Measurements from ENCODE around the gene SCIN.

SCIN gene

GRCh38 chr7:12565873-12566272 is 4.6 kb upstream of the SCIN start:
- H3K27ac ChIP-seq (ENCODE audit: low read depth in 2 of 2, low read length in 2 of 2), result no peak overlapping the region
- H3K9ac ChIP-seq (ENCODE audit: low read depth in 1 of 2, low read length in 2 of 2), result no peak overlapping the region
- H3K36me3 ChIP-seq (ENCODE audit: control insufficient read depth in 2 of 2, insufficient read depth in 2 of 2, low read length in 2 of 2), result no peaks in the 10 kb centered on the region
- H3K27me3 ChIP-seq (ENCODE audit: control insufficient read depth in 2 of 2, insufficient read depth in 2 of 2, low read length in 2 of 2), result peaks cover 0 to 7% of the 10 kb centered on the region in 2 donors
- H3K4me1 ChIP-seq (ENCODE audit: control insufficient read depth in 2 of 2, insufficient read depth in 2 of 2, low read length in 2 of 2), result peaks cover 9 to 11% of the 10 kb centered on the region in 2 donors
- H3K4me3 ChIP-seq (ENCODE audit: low read length in 2 of 2), result no peak overlapping the region
- no peaks in the 10 kb centered on the region for H3K9me3 ChIP-seq (ENCODE audit: control insufficient read depth in 2 of 2, low read length in 2 of 2)

GRCh38 chr7:12567015-12567414 is 3.5 kb upstream of the SCIN start:
- Histone ChIP-seq H3K4me1 (ENCODE audit: control insufficient read depth in 2 of 2, insufficient read depth in 2 of 2, low read length in 2 of 2) (peaks cover 11% of the 10 kb centered on the region in 2 donors), H3K27me3 (ENCODE audit: control insufficient read depth in 2 of 2, insufficient read depth in 2 of 2, low read length in 2 of 2) (peaks cover 0 to 7% of the 10 kb centered on the region in 2 donors), H3K36me3 (ENCODE audit: control insufficient read depth in 2 of 2, insufficient read depth in 2 of 2, low read length in 2 of 2) (no peaks in the 10 kb centered on the region), H3K4me3 (ENCODE audit: low read length in 2 of 2) (no peak overlapping the region), H3K27ac (ENCODE audit: low read depth in 2 of 2, low read length in 2 of 2) (no peak overlapping the region), H3K9me3 (ENCODE audit: control insufficient read depth in 2 of 2, low read length in 2 of 2) (no peaks in the 10 kb centered on the region), H3K9ac (ENCODE audit: low read depth in 1 of 2, low read length in 2 of 2) (no peak overlapping the region)

- H3K9ac ChIP-seq (ENCODE audit: low read depth in 1 of 2, low read length in 2 of 2), result no peak overlapping the region
- H3K27ac ChIP-seq (ENCODE audit: low read depth in 2 of 2, low read length in 2 of 2), result peak overlapping the region in 1 of 2 donors; percentile 78
- H3K4me1 ChIP-seq (ENCODE audit: control insufficient read depth in 2 of 2, insufficient read depth in 2 of 2, low read length in 2 of 2), result peaks cover 11 to 18% of the 10 kb centered on the region in 2 donors
- H3K27me3 ChIP-seq (ENCODE audit: control insufficient read depth in 2 of 2, insufficient read depth in 2 of 2, low read length in 2 of 2), result peaks cover 0 to 7% of the 10 kb centered on the region in 2 donors
- H3K9me3 ChIP-seq (ENCODE audit: control insufficient read depth in 2 of 2, low read length in 2 of 2), result no peaks in the 10 kb centered on the region
- H3K4me3 ChIP-seq (ENCODE audit: low read length in 2 of 2), result peak overlapping the region; percentile 70 to 78
- H3K36me3 ChIP-seq (ENCODE audit: control insufficient read depth in 2 of 2, insufficient read depth in 2 of 2, low read length in 2 of 2), result no peaks in the 10 kb centered on the region
These were observed 847 bp upstream of the SCIN start for GRCh38 chr7:12569673-12570072.

DNA sequence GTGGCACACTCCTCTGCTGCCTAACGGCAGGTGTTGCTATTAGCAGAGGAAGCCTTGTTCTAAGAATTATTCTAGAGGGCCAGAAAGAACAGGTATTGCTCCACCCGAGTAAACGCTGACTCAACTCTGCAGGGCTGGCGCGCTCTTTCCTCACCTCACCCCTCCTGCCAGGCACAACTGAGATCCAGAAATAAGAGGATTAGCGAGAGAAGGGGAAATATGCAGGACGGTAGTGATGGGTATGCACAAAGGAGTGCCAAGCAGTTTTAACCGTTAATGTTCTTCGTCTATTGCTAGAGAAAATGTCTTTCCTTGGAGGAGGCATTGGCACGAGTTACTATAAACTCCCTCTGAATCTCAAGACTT is 369 bp upstream of the SCIN start:
- Histone ChIP-seq H3K27ac (ENCODE audit: low read depth in 2 of 2, low read length in 2 of 2) (peak overlapping the region; percentile 78 to 85), H3K9ac (ENCODE audit: low read depth in 1 of 2, low read length in 2 of 2) (peak overlapping the region in 1 of 2 donors; percentile 66), H3K9me3 (ENCODE audit: control insufficient read depth in 2 of 2, low read length in 2 of 2) (no peaks in the 10 kb centered on the region), H3K4me1 (ENCODE audit: control insufficient read depth in 2 of 2, insufficient read depth in 2 of 2, low read length in 2 of 2) (peaks cover 11 to 18% of the 10 kb centered on the region in 2 donors), H3K4me3 (ENCODE audit: low read length in 2 of 2) (peak overlapping the region; percentile 70 to 78), H3K27me3 (ENCODE audit: control insufficient read depth in 2 of 2, insufficient read depth in 2 of 2, low read length in 2 of 2) (peaks cover 0 to 7% of the 10 kb centered on the region in 2 donors), H3K36me3 (ENCODE audit: control insufficient read depth in 2 of 2, insufficient read depth in 2 of 2, low read length in 2 of 2) (no peaks in the 10 kb centered on the region)

GRCh38 chr7:12571691-12572090 is 1.2 kb downstream of the SCIN start:
- Histone ChIP-seq H3K4me3 (ENCODE audit: low read length in 2 of 2) (peak overlapping the region; percentile 70 to 78), H3K27me3 (ENCODE audit: control insufficient read depth in 2 of 2, insufficient read depth in 2 of 2, low read length in 2 of 2) (peaks cover 0 to 7% of the 10 kb centered on the region in 2 donors), H3K27ac (ENCODE audit: low read depth in 2 of 2, low read length in 2 of 2) (peak overlapping the region in 1 of 2 donors; percentile 61), H3K9ac (ENCODE audit: low read depth in 1 of 2, low read length in 2 of 2) (peak overlapping the region in 1 of 2 donors; percentile 66), H3K36me3 (ENCODE audit: control insufficient read depth in 2 of 2, insufficient read depth in 2 of 2, low read length in 2 of 2) (no peaks in the 10 kb centered on the region), H3K4me1 (ENCODE audit: control insufficient read depth in 2 of 2, insufficient read depth in 2 of 2, low read length in 2 of 2) (peaks cover 11 to 18% of the 10 kb centered on the region in 2 donors), H3K9me3 (ENCODE audit: control insufficient read depth in 2 of 2, low read length in 2 of 2) (no peaks in the 10 kb centered on the region)

- Histone ChIP-seq H3K27ac (ENCODE audit: low read depth in 2 of 2, low read length in 2 of 2) (peak overlapping the region; percentile 7 to 20), H3K9me3 (ENCODE audit: control insufficient read depth in 2 of 2, low read length in 2 of 2) (no peaks in the 10 kb centered on the region), H3K4me1 (ENCODE audit: control insufficient read depth in 2 of 2, insufficient read depth in 2 of 2, low read length in 2 of 2) (peaks cover 11 to 18% of the 10 kb centered on the region in 2 donors), H3K9ac (ENCODE audit: low read depth in 1 of 2, low read length in 2 of 2) (no peak overlapping the region), H3K36me3 (ENCODE audit: control insufficient read depth in 2 of 2, insufficient read depth in 2 of 2, low read length in 2 of 2) (no peaks in the 10 kb centered on the region), H3K27me3 (ENCODE audit: control insufficient read depth in 2 of 2, insufficient read depth in 2 of 2, low read length in 2 of 2) (peaks cover 0 to 7% of the 10 kb centered on the region in 2 donors), H3K4me3 (ENCODE audit: low read length in 2 of 2) (peak overlapping the region in 1 of 2 donors; percentile 17)
These were observed 2.5 kb downstream of the SCIN start for GRCh38 chr7:12572941-12573575.

GRCh38 chr7:12573885-12574284 is 3.4 kb downstream of the SCIN start:
- H3K27me3 ChIP-seq (ENCODE audit: control insufficient read depth in 2 of 2, insufficient read depth in 2 of 2, low read length in 2 of 2), result peaks cover 0 to 4% of the 10 kb centered on the region in 2 donors
- H3K4me3 ChIP-seq (ENCODE audit: low read length in 2 of 2), result no peak overlapping the region
- peaks cover 11 to 18% of the 10 kb centered on the region in 2 donors for H3K4me1 ChIP-seq (ENCODE audit: control insufficient read depth in 2 of 2, insufficient read depth in 2 of 2, low read length in 2 of 2)
- H3K27ac ChIP-seq (ENCODE audit: low read depth in 2 of 2, low read length in 2 of 2), result no peak overlapping the region
- no peaks in the 10 kb centered on the region for H3K36me3 ChIP-seq (ENCODE audit: control insufficient read depth in 2 of 2, insufficient read depth in 2 of 2, low read length in 2 of 2)
- H3K9ac ChIP-seq (ENCODE audit: low read depth in 1 of 2, low read length in 2 of 2), result no peak overlapping the region
- H3K9me3 ChIP-seq (ENCODE audit: control insufficient read depth in 2 of 2, low read length in 2 of 2), result no peaks in the 10 kb centered on the region

GRCh38 chr7:12578930-12579640 is 8.6 kb downstream of the SCIN start:
- Histone ChIP-seq H3K27me3 (ENCODE audit: control insufficient read depth in 2 of 2, insufficient read depth in 2 of 2, low read length in 2 of 2) (no peaks in the 10 kb centered on the region), H3K4me1 (ENCODE audit: control insufficient read depth in 2 of 2, insufficient read depth in 2 of 2, low read length in 2 of 2) (peaks cover 0 to 14% of the 10 kb centered on the region in 2 donors), H3K4me3 (ENCODE audit: low read length in 2 of 2) (no peak overlapping the region), H3K36me3 (ENCODE audit: control insufficient read depth in 2 of 2, insufficient read depth in 2 of 2, low read length in 2 of 2) (peaks cover 0 to 7% of the 10 kb centered on the region in 2 donors), H3K9ac (ENCODE audit: low read depth in 1 of 2, low read length in 2 of 2) (no peak overlapping the region), H3K9me3 (ENCODE audit: control insufficient read depth in 2 of 2, low read length in 2 of 2) (no peaks in the 10 kb centered on the region), H3K27ac (ENCODE audit: low read depth in 2 of 2, low read length in 2 of 2) (no peak overlapping the region)

DNA sequence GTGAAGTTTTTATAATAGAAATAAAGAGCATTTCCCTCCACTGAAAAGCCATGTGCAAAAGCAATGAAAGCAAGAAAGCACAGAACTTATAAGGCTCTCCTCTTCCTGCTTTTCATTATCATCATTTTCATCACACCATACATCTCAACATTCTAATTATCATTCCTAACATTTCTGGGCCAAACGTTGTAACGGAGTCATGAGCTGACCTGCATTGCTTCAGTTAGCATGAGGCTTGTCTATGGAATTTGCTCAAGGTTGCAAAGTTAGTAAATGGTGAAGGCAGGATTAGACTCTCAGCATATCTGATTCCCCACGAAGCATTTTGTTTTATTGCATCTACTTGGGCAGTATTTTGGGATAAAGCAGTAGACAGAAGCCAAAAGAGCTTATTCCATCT is 11.4 kb downstream of the SCIN start:
- Histone ChIP-seq H3K4me1 (ENCODE audit: control insufficient read depth in 2 of 2, insufficient read depth in 2 of 2, low read length in 2 of 2) (peaks cover 7 to 26% of the 10 kb centered on the region in 2 donors), H3K9me3 (ENCODE audit: control insufficient read depth in 2 of 2, low read length in 2 of 2) (no peaks in the 10 kb centered on the region), H3K27ac (ENCODE audit: low read depth in 2 of 2, low read length in 2 of 2) (no peak overlapping the region), H3K27me3 (ENCODE audit: control insufficient read depth in 2 of 2, insufficient read depth in 2 of 2, low read length in 2 of 2) (no peaks in the 10 kb centered on the region), H3K36me3 (ENCODE audit: control insufficient read depth in 2 of 2, insufficient read depth in 2 of 2, low read length in 2 of 2) (peaks cover 0 to 7% of the 10 kb centered on the region in 2 donors), H3K4me3 (ENCODE audit: low read length in 2 of 2) (no peak overlapping the region), H3K9ac (ENCODE audit: low read depth in 1 of 2, low read length in 2 of 2) (no peak overlapping the region)

DNA sequence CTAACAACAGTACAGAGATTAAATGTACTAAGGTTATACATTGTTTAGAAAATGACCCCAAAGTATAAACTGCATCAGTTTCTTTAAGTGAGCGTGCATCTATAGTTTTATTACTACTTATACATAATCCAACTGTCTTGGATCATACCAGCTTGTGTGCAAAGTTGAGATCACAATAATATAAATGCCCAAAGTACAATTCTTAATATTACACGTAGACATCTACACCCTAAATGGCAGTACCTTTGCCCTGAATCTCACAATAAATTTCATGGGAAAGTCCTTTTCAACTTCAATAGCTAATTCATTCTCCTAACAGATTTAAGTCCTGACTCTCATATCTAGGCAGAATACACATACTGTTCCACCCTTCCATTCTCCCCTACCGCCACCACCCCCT is 11.8 kb downstream of the SCIN start:
- H3K9me3 ChIP-seq (ENCODE audit: control insufficient read depth in 2 of 2, low read length in 2 of 2), result no peaks in the 10 kb centered on the region
- H3K4me1 ChIP-seq (ENCODE audit: control insufficient read depth in 2 of 2, insufficient read depth in 2 of 2, low read length in 2 of 2), result peaks cover 7 to 26% of the 10 kb centered on the region in 2 donors
- H3K9ac ChIP-seq (ENCODE audit: low read depth in 1 of 2, low read length in 2 of 2), result no peak overlapping the region

More for the DNA sequence above, 11.8 kb downstream of the SCIN start:
- peak overlapping the region in 1 of 2 donors; percentile 13 for H3K27ac ChIP-seq (ENCODE audit: low read depth in 2 of 2, low read length in 2 of 2)
- no peaks in the 10 kb centered on the region for H3K27me3 ChIP-seq (ENCODE audit: control insufficient read depth in 2 of 2, insufficient read depth in 2 of 2, low read length in 2 of 2)
- peaks cover 0 to 7% of the 10 kb centered on the region in 2 donors for H3K36me3 ChIP-seq (ENCODE audit: control insufficient read depth in 2 of 2, insufficient read depth in 2 of 2, low read length in 2 of 2)
- H3K4me3 ChIP-seq (ENCODE audit: low read length in 2 of 2), result no peak overlapping the region

Data from mucosa of rectum (tissue), 2 donors.